ENCODE results near the gene ZBTB1.
"Not testable (repeated sequence)": the region's sequence is repeated elsewhere in the genome, so short reads cannot be mapped to it uniquely, and the experiment has no call there.

The ZBTB1 gene

DNA sequence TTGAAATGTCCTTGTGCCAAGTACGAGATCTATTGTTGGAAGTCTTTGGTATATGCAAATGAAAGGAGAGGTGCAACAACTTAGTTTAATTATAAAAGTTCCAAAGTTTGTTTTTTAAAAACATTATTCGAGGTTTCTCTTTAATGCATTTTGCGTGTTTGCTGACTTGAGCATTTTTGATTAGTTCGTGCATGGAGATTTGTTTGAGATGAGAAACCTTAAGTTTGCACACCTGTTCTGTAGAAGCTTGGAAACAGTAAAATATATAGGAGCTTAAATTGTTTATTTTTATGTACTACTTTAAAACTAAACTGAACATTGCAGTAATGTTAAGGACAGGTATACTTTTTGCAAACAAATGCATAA, 38.2 kb downstream of the ZBTB1 start:
- H3K4me3 ChIP-seq: no peak overlapping the region

DNA sequence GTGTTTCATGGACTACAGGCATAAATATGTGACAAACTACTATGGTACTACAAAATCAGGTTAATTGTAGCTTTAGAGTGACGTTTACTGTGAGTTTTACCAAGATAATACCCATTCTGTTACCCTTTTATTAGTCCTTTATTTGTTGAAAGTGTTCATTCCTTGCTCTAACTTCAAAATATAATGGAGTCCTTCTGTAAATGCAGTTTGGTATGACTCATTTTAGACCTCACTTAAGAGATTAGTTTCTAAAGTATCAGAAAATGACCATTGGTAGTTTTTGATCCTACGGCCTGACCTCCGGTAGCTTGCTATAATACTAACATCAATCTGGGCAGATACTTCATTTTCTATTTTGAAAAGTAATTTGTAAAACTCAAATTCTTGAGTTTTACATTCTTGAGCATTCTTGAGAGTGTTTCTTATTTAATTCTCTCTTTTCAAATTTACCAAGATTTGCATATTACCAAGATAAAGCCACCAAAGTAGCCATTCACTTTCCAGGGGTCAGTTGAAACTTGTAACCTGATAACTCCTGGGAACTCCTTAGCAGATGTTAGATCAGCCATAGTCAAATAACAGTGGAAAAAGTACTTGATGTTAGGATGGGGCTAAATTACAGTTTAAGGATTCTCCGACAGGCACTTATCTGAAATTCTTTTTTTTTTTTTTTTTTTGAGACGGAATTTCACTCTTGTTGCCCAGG, 40.2 kb downstream of the ZBTB1 start:
- no peak overlapping the region for H3K4me2 ChIP-seq
- no peak overlapping the region for H3K27ac ChIP-seq
- H3K4me1 ChIP-seq: peaks cover 0 to 8% (median 5%) of the 10 kb centered on the region in 10 experiments; a peak in 12 of 20 replicates
- peaks cover 21 to 30% (median 25%) of the 10 kb centered on the region in 11 experiments for H3K9me3 ChIP-seq (replicated peaks in 1 of 11)
- TF ChIP-seq Cebpa-rat (IDR thresholded peaks at IDR 0.05): no peak
- H3K9ac ChIP-seq: no peak overlapping the region
- H3K4me3 ChIP-seq: no peak overlapping the region
- no peaks in the 10 kb centered on the region for H4K20me1 ChIP-seq
- peaks cover 13 to 18% (median 14%) of the 10 kb centered on the region in 11 experiments for H3K27me3 ChIP-seq
- peaks cover 0 to 10% (median 0%) of the 10 kb centered on the region in 11 experiments; a peak in 3 of 22 replicates for H3K36me3 ChIP-seq

More for the DNA sequence above, 38.2 kb downstream of the ZBTB1 start:
- H3K9ac ChIP-seq: no peak overlapping the region
- no peak for TF ChIP-seq Cebpa-rat (IDR thresholded peaks at IDR 0.05)
- no peak overlapping the region for H3K4me2 ChIP-seq
- H3K27ac ChIP-seq: no peak overlapping the region
- H3K27me3 ChIP-seq: no peaks in the 10 kb centered on the region
- peaks cover 20 to 25% (median 23%) of the 10 kb centered on the region in 11 experiments for H3K9me3 ChIP-seq (replicated peaks in 1 of 11)
- no peaks in the 10 kb centered on the region for H4K20me1 ChIP-seq
- peaks cover 6 to 15% (median 10%) of the 10 kb centered on the region in 10 experiments for H3K4me1 ChIP-seq
- H3K36me3 ChIP-seq: peaks cover 0 to 10% (median 0%) of the 10 kb centered on the region in 11 experiments; a peak in 3 of 22 replicates

DNA sequence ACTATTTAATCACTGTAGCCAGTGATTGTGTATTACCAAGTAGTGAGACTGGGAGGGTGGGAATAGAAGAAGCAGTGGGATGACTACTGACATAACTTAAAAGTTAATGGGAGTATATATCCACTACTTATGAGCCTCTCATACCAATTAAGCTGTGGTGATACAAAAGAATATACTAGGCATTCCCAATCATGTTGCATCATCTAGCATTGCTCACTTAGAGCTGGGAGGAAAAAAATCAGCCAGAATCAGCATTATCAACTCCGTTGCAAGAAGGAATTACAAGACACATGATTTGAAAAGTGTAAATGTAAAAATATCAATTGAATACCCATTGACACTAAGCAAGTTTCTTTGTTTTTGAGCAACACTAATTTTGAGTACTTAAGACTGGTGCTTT, 44.4 kb downstream of the ZBTB1 start:
- H4K20me1 ChIP-seq: no peaks in the 10 kb centered on the region
- no peak overlapping the region for H3K9ac ChIP-seq
- H3K9me3 ChIP-seq (replicated peaks in 1 of 11): peaks cover 0 to 12% (median 7%) of the 10 kb centered on the region in 11 experiments; a peak in 11 of 22 replicates
- H3K27ac ChIP-seq: no peak overlapping the region
- TF ChIP-seq Cebpa-rat (IDR thresholded peaks at IDR 0.05): no peak
- H3K27me3 ChIP-seq: peaks cover 27 to 39% (median 34%) of the 10 kb centered on the region in 11 experiments
- H3K36me3 ChIP-seq: no peaks in the 10 kb centered on the region
- no peak overlapping the region for H3K4me3 ChIP-seq
- H3K4me1 ChIP-seq: peaks cover 0 to 14% (median 9%) of the 10 kb centered on the region in 10 experiments; a peak in 11 of 20 replicates
- peak overlapping the region in 4 of 11 experiments; percentile 65 to 76 (median 68); a peak in 5 of 22 replicates for H3K4me2 ChIP-seq

DNA sequence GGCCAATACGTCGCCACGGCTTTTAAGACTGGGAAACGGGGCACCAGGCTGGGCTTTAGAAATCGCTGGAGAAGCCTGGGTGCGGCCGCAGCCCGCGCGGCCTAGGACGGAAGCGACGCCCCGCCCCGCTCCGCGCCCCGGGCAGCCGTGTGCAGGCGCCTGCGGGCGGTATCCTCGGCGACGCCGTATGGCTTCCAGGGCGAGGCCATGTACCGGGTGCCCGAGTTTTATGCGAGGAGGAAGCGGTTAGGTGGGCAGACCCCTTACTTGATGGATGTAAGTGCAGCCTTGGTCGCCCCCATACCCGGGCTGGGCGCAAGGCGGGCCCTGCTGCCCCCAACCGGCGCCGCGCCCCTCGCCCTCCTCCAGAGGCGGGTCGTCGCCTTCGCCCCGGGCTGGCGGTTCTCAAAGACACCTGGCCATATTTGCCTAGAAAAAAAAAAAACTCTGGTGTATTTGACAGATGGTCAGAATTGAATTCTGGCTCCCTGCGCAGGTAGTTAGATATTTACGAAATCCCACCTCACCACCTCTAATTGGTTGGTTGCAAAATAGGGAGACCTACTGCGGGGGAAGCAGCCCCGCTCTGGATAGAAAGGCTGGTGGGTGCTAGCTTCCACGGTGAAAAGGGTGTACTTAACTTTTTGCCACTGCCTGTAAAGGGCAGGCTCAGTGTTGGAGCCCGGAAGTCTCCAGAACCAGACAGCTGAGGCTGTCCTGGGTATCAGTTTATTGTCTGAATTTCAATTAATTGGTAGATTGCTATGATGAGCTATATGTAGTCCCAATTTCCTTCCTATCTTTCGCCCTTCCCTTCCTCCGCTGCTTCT, 45.4 kb downstream of the ZBTB1 start, which contains the start of gene PPP1R36:
Gene PPP1R36 (plus strand): TSS at position 171 of the 830 bp plus-strand sequence. CDS start 37 bp downstream, at position 208.
- peaks cover 0 to 14% (median 9%) of the 10 kb centered on the region in 10 experiments; a peak in 11 of 20 replicates for H3K4me1 ChIP-seq
- peaks cover 27 to 39% (median 34%) of the 10 kb centered on the region in 11 experiments for H3K27me3 ChIP-seq
- H3K9me3 ChIP-seq (replicated peaks in 1 of 11): peaks cover 0 to 12% (median 7%) of the 10 kb centered on the region in 11 experiments; a peak in 11 of 22 replicates
- H3K9ac ChIP-seq: no peak within 1 kb of the TSS
- no peaks in the 10 kb centered on the region for H3K36me3 ChIP-seq
- H3K4me3 ChIP-seq: peak within 1 kb of the TSS; percentile 21 to 52 (median 37); a peak in 15 of 20 replicates
- no peaks in the 10 kb centered on the region for H4K20me1 ChIP-seq
- no peak within 1 kb of the TSS for H3K27ac ChIP-seq
- peak within 1 kb of the TSS; percentile 52 to 77 (median 67) for H3K4me2 ChIP-seq
- no peak for TF ChIP-seq Cebpa-rat (IDR thresholded peaks at IDR 0.05)

DNA sequence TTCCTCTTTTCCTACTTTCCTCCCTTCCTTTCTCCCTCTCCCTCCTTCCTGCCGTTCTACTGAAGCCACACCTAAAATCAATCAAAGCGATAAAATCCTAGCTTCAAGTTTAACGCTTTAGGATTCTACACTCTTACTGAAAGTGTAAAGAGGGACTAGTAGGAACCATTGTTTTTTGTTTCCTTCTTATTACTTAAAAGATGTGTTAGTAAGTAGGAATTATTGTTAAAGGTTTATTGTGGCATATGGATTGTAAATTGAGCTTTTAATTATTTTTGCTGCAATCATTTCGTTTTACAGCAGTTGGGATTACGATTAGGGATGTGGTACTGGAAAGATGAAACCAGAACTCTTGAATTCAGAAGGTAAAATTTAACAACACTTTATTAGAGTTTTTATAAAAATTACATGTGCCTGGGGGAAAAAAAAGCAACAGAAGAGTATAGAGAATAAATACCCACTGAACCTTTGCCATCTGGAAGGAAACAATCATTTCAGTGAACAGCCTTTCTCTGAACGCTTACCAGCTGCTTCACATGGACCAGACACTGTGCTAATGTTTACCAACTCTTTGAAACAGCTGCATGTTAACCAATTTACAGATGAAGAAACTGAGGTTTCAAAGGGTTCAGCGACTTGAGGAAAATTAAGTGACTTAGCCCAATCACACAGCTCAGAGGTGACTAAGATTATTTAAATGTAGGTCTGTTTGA, 46.2 kb downstream of the ZBTB1 start:
- Histone ChIP-seq H3K4me2 (peak overlapping the region in 1 of 11 experiments; percentile 63; a peak in 1 of 22 replicates), H3K27ac (no peak overlapping the region), H3K9ac (no peak overlapping the region), H3K27me3 (peaks cover 27 to 39% (median 34%) of the 10 kb centered on the region in 11 experiments), H3K36me3 (no peaks in the 10 kb centered on the region), H3K4me1 (peaks cover 0 to 14% (median 9%) of the 10 kb centered on the region in 10 experiments; a peak in 11 of 20 replicates), H3K9me3 (replicated peaks in 1 of 11) (peaks cover 0 to 12% (median 7%) of the 10 kb centered on the region in 11 experiments; a peak in 11 of 22 replicates), H4K20me1 (no peaks in the 10 kb centered on the region), H3K4me3 (no peak overlapping the region)
- TF ChIP-seq Cebpa-rat (IDR thresholded peaks at IDR 0.05): no peak

DNA sequence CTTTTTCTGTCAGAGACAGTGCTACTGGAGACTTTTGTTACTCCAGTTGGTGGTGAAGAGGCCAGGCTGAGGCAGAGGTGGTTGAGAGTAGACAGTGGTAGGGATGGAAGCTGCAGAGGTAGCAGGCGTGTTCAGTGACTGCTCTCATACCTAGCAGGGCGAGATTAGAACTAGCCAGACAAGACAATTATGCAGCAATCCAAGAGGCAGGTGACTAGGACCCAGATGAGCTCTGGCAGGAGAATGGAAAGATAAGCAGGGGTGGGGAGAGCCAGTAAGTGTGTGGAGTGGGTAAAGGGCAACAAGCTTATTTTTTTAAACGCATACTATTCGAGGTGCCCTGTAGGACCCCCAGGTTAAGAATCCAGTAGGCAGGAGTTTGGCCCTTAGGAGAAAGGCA, 50.0 kb downstream of the ZBTB1 start:
- H3K27ac ChIP-seq: no peak overlapping the region
- no peak overlapping the region for H3K4me3 ChIP-seq
- H3K9ac ChIP-seq: no peak overlapping the region
- no peaks in the 10 kb centered on the region for H3K36me3 ChIP-seq
- H3K4me2 ChIP-seq: no peak overlapping the region
- H3K4me1 ChIP-seq: peaks cover 0 to 9% (median 7%) of the 10 kb centered on the region in 10 experiments; a peak in 10 of 20 replicates
- H3K27me3 ChIP-seq: peaks cover 16 to 24% (median 22%) of the 10 kb centered on the region in 11 experiments
- H4K20me1 ChIP-seq: no peaks in the 10 kb centered on the region
- H3K9me3 ChIP-seq (replicated peaks in 1 of 11): peaks cover 0 to 8% (median 5%) of the 10 kb centered on the region in 11 experiments; a peak in 11 of 22 replicates
- TF ChIP-seq Cebpa-rat (IDR thresholded peaks at IDR 0.05): no peak

DNA sequence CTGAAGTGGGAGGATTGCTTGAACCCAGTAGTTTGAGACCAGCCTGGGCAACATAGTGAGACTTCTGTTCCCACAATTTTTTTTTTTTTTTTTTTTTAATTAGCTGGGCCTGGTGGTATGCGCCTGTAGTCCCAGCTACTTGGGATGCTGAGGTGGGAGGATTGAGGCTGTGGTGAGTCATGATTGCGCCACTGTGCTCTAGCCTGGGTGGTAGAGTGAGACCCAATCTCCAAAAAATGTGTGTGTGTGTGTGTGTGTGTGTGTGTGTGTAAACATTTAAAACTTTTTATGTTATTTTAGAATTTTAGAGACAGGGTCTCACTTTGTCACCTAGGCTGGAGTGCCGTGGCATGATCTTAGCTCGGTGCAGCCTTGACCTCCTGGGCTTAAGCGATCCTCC, 52.0 kb downstream of the ZBTB1 start:
- H3K27me3 ChIP-seq: peaks cover 0 to 5% (median 2%) of the 10 kb centered on the region in 11 experiments; a peak in 9 of 22 replicates
- no peak overlapping the region for H3K9ac ChIP-seq
- H3K4me3 ChIP-seq: no peak overlapping the region
- no peak for TF ChIP-seq Cebpa-rat (IDR thresholded peaks at IDR 0.05)
- no peak overlapping the region for H3K27ac ChIP-seq
- H3K4me2 ChIP-seq: no peak overlapping the region
- no peaks in the 10 kb centered on the region for H3K36me3 ChIP-seq
- H3K4me1 ChIP-seq: peaks cover 5 to 10% (median 7%) of the 10 kb centered on the region in 10 experiments; a peak in 16 of 20 replicates
- H4K20me1 ChIP-seq: no peaks in the 10 kb centered on the region
- H3K9me3 ChIP-seq (replicated peaks in 1 of 11): no peaks in the 10 kb centered on the region

DNA sequence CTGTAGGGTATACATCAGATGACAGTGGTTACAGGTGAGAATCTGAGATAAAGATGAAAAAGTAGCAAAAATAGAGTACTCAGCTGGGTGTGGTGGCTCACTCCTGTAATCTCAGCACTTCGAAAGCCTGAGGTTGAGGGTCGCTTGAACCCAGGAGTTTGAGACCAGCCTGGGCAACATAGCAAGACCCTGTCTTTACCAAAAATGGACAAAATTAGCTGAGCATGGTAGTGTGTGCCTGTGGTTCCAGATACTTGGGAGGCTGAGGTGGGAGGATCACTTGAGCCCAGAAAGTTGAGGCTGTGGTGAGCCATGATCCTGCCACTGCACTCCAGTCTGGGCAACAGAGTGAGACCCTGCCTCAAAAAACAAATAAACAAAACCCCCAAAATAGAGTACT, 53.6 kb downstream of the ZBTB1 start:
- not testable (repeated sequence) for H3K27ac ChIP-seq; H3K9ac ChIP-seq; H3K9me3 ChIP-seq (replicated peaks in 1 of 11); H4K20me1 ChIP-seq; H3K4me2 ChIP-seq; H3K27me3 ChIP-seq; H3K4me3 ChIP-seq; H3K36me3 ChIP-seq
- H3K4me1 ChIP-seq: peaks cover 5 to 12% (median 7%) of the 10 kb centered on the region in 10 experiments; a peak in 16 of 20 replicates

Measured in BLaER1 treated with 17β-estradiol and CSF1 and Interleukin-3, amounts not matched to agents 10 nM and 100 nM (cell line).